Suppressor macrophage treated with lipopolysaccharide for 4 hours (primary cell): ENCODE data around the gene RAX2.
"Not testable (repeated sequence)": the region's sequence is repeated elsewhere in the genome, so short reads cannot be mapped to it uniquely, and the experiment has no call there.

Experiments
- DNase-seq: peaks from one replicate; pipeline ENCODE4 v3.0.0-alpha.2; 2020

RAX2 gene

DNA sequence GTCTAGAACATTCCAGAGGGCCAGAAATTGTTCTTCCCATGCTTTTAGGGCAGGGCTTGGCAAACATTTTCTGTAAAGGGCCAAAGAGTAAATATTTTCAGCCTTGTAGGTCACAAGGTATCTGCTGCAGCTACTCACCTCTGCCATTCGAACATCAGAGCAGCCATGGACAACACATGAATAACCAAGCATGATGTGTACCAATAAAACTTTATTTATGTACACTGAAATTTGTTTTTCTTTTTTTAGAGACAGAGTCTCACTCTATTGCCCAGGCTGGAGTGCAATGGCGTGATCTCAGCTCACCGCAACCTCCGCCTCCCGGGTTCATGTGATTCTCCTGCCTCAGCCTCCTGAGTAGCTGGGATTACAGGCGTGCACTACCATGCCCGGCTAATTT lies 14.3 kb downstream of the RAX2 start:
- DNase-seq = not testable (repeated sequence)

- DNase-seq = no peak
Measured at GRCh38 chr19:3753631-3754410, 18.2 kb downstream of the RAX2 start.

DNA sequence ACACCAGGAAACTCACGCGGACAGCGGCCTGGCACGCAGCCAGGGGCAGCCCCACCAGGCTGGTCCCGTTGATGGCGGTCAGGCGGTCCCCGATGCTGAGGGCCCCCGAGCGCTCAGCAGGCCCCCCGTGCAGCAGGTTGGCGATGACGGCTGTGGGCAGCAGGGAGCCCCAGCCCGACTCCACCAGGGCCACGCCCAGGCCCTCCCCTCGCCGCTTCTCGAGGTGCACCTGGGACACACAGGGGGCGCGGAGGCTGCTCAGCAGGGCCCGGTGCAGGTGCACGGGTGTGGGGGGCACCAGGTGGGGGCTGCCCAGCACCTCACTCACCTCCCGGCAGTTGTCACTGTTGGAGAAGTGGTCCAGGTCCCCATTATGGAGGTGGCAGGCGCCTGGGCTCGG lies 19.5 kb downstream of the RAX2 start:
- DNase-seq = no peak

DNA sequence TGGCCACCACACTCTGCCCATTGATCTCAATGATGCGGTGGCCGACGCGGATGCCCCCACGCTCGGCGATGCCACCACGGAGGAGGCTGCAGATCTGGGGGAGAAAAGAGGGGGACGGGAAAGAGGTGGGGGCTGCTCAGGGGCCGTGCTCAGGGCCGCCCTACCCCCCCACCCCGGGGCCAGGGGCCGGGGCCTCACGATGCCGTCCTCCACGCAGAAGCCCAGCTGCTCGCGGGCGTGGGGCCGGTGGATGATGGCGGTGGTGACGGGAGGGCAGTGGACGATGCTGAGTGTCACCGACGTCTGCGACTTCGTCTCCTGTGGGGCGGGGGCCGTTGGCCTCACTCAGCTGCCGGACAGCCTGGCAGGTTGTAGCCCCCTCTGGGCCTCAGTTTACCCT lies 20.8 kb downstream of the RAX2 start:
- no peak for DNase-seq

- DNase-seq = no peak
Measured at GRCh38 chr19:3750211-3750610, 21.8 kb downstream of the RAX2 start.

DNA sequence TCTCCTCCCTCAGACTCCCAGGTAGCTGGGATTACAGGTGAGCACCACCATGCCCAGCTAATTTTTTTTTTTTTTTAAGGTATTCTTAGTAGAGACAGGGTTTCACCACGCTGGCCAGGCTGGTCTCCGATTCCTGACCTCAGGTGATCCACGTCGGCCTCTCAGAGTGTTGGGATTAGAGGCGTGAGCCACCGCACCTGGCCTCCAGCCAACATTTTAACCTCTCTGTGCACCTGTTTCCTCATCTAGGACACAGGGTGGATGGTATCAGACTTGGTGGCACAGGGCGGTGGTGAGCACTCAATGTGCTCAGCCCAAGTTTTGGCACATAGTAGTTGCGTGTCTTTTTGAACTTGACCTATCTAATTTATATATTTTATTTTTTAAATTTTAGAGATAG lies 23.1 kb downstream of the RAX2 start:
- no peak for DNase-seq

DNA sequence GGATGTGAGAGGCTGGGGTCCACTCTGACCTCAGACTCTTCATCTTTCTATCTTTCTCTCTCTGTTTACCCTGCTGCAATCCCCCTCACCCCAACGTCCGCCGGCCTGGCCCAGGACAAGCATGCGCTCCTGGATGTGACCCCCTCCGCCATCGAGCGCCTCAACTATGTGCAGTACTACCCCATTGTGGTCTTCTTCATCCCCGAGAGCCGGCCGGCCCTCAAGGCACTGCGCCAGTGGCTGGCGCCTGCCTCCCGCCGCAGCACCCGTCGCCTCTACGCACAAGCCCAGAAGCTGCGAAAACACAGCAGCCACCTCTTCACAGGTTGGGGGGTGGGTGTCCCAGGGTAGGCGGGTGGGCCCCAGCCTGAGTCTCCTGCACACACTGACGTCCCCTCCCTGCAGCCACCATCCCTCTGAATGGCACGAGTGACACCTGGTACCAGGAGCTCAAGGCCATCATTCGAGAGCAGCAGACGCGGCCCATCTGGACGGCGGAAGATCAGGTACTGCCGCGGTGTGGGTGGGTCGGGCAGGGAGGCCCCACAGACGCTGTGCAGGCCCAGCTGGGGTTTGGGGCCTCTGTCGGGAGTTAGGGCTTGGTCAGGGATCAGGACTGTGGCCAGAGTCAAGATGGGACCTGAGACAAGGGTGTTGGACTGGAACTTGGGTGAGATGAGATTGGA lies 25.5 kb downstream of the RAX2 start:
- DNase-seq = no peak

GRCh38 chr19:3745363-3746045 lies 26.5 kb downstream of the RAX2 start:
- no peak for DNase-seq

DNA sequence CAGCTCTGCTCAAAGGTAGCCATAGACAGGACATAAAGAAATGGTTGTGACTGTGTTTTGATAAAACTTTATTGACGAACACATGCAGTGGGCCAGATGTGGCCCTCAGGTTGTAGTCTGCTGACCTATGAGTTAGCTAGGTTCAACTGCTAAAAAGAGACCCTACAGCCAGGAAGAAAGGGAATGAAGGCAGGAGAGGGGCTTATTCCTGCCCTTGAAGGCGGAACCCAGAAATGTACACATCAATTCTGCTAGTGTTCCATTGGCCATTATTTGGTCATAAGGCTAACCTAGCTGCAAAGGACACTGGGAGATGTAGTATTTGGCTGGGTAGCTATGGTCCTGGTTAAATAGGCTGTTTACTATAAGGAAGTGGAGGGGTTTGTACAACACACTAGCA lies 28.5 kb downstream of the RAX2 start:
- no peak for DNase-seq

DNA sequence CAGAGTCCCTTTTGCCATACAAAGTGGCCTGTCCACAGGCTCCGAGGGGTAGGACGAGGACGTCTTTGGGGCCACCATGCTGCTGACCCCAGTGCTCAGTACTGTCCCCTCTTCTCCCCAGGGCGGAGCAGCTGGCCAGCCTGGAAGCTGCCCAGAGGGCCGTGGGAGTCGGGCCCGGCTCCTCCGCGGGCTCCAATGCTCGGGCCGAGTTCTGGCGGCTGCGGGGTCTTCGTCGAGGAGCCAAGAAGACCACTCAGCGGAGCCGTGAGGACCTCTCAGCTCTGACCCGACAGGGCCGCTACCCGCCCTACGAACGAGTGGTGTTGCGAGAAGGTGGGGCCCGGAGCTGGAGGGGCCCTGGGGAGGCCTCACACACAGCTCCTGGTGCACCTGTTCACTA lies 31.6 kb downstream of the RAX2 start:
- no peak for DNase-seq

- no peak for DNase-seq
Measured at GRCh38 chr19:3738477-3739220, 33.4 kb downstream of the RAX2 start.

DNA sequence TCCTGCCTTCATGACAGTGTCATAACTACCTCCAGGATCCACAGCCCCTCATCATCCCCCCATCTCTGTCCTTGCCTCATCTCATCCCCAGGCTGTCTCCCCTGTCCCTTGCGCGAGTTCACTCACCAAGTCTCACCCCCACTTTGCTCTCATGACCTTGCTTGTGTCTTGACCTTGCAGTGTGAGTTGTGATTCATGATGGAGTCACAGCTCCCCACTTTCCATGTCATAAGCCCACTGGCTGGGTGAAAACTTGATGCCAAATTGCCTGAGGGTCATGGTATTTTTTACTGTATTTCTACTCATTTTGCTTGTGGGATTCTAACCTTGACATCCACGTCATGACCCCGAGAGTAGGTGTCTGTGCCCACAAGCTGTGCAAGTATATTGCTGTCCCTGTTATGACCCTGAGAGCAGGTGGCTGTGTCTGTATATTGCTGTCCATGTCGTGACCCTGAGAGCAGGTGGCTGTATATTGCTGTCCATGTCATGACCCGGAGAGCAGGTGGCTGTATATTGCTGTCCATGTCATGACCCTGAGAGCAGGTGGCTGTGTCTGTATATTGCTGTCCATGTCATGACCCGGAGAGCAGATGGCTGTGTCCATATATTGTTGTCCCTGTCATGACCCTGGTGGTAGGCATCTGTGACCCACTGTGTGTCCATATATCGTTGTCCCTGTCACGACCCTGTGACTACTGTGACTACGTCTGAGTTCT lies 34.4 kb downstream of the RAX2 start:
- no peak for DNase-seq

DNA sequence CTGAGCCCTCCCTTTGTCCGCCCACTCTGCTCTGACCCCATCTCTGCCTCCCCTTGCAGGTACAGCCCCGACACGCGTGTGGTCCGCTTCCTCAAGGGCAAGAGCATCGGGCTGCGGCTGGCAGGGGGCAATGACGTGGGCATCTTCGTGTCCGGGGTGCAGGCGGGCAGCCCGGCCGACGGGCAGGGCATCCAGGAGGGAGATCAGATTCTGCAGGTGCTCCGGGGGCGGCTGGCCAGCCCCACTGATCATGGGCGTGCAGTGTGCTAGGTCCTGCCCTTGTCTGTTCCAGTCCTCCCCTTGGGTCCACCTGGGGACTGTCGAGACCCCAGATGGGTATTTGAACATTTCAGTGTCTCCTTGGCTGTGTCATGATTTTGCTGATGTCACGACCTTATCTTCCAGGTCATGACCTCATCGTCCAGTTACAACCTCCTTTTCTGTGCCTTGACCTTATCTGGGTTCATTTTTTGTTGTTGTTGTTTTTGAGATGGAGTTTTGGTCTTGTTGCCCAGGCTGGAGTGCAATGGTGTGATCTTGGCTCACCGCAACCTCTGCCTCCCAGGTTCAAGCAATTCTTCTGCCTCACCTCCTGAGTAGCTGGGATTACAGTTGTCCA lies 35.8 kb downstream of the RAX2 start:
- no peak for DNase-seq

DNA sequence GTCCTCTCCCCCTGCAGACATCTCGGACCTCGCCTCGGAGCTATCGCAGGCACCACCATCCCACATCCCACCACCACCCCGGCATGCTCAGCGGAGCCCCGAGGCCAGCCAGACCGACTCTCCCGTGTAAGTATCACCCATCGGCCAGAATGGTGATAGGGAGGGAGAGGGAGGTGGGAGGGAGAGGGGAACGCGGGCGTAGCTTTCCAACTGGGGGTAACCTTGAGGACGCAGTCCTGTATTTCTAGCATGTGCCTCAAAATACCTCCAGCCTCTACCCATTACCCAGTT lies 37.8 kb downstream of the RAX2 start:
- no peak for DNase-seq

GRCh38 chr19:3733549-3734309 lies 38.3 kb downstream of the RAX2 start:
- no peak for DNase-seq

- no peak for DNase-seq
Measured at GRCh38 chr19:3732108-3732507, 39.9 kb downstream of the RAX2 start.

GRCh38 chr19:3730457-3730958 lies 41.5 kb downstream of the RAX2 start:
- no peak for DNase-seq

DNA sequence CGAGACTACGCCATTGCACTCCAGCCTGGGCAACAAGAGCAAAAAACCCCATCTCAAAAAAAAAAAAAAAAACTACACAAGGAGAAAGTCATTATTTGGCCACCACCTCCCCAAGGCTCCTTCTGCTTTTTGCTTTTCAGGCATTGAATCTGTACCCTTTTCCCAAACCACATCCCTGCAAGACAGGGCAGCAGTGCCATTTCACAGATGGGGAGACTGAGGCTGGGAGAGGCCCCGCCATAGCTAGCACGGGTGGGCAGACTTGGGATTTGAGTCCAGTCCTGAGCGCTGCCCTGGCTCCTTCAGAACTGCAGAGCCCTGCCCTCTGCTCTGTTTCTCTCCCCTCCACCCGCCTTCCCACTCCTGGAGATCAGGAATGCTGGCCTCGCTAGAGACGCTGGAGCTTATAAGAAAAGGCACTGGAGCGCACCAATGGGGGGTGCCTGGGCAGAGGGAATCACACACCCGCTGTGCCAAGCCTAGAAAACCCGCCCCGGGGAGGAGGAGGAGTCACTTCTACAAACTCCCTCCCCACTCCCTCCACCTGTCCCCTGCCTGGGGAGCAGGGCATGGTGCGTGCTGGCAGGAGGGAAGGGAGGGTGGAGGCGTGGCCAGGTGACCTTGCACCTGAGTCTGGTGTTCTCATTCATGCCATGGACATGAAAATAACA lies 46.3 kb downstream of the RAX2 start:
- no peak for DNase-seq

- DNase-seq = no peak
Measured at GRCh38 chr19:3725121-3725520, 46.9 kb downstream of the RAX2 start.

DNA sequence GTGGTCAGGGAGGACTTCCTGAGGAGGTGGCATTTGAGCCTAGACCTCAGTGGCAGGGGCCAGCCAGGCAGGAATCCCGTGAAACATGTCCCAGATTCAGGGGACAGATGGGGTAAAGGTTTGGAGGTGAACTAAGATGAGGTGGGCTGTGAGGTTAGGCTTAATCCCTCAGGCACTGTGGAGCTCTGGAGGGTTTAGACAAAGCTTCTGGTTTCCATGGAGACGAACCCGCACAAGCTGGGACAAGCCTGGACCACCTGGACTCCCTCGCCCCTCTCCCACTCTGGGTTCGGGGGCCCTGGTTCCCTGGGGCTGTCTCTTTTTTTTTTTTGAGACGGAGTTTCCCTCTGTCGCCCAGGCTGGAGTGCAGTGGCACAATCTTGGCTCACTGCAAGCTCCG lies 48.1 kb downstream of the RAX2 start:
- no peak for DNase-seq

- no peak for DNase-seq
Measured at GRCh38 chr19:3723110-3723488, 48.9 kb downstream of the RAX2 start.
